ENCODE data around the gene CNTNAP3B.
"Not testable (repeated sequence)": the region's sequence is repeated elsewhere in the genome, so short reads cannot be mapped to it uniquely, and the experiment has no call there.

CNTNAP3B gene

GRCh38 chr9:42020639-42021038 lies 108.6 kb downstream of the CNTNAP3B start:
- H3K27ac Mint-ChIP-seq; H3K4me1 Mint-ChIP-seq; DNase-seq (ENCODE audit: low spot score in 2 of 2); H3K4me3 Mint-ChIP-seq; ATAC-seq; H3K9me3 Mint-ChIP-seq; H3K36me3 Mint-ChIP-seq: not testable (repeated sequence)

DNA sequence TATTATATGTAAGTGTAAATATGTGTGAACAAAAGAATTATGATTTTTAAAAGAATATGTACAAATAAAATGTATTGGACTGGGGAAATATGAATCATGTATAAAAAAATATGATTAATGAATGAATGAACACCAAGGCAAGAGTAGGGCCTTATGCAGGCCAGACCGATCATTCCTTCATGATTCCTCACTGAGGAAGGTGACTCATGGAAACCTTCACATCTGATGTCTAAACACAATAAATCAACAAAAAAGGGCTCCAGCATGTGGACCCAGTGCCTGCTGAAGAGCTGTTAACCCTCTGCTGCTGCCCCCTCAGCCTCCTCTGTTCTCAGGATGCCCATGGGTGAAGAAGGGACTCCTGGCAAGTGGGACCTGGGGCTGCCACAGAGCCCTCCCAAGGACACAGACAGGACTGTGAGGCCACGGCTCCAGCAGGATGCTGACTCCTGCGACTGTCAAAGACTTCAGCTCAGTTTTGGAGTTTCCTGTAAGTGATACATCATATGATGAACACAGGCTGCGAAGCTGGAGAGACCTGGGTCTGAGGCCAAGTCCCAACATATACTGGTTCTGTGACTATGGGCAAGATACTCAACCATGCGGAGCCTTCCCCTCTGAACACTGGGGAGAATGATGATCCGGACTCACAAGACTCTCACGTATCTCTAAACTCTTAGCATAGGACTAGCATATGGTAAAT lies 110.9 kb downstream of the CNTNAP3B start:
- H3K36me3 Mint-ChIP-seq; H3K27ac Mint-ChIP-seq; DNase-seq (ENCODE audit: low spot score in 2 of 2); H3K4me1 Mint-ChIP-seq; H3K9me3 Mint-ChIP-seq; H3K4me3 Mint-ChIP-seq: not testable (repeated sequence)
- peak; percentile 50 for ATAC-seq

- not testable (repeated sequence) for H3K9me3 Mint-ChIP-seq; H3K36me3 Mint-ChIP-seq; DNase-seq (ENCODE audit: low spot score in 2 of 2); H3K4me3 Mint-ChIP-seq; H3K4me1 Mint-ChIP-seq; ATAC-seq; H3K27ac Mint-ChIP-seq
These were observed 114.9 kb downstream of the CNTNAP3B start for GRCh38 chr9:42014317-42014716.

GRCh38 chr9:41991607-41992006 lies 137.6 kb downstream of the CNTNAP3B start:
- not testable (repeated sequence) for H3K36me3 Mint-ChIP-seq

GRCh38 chr9:41980271-41980670 lies 149.0 kb downstream of the CNTNAP3B start:
- not testable (repeated sequence) for H3K4me1 Mint-ChIP-seq; ATAC-seq; H3K27ac Mint-ChIP-seq; H3K9me3 Mint-ChIP-seq; H3K36me3 Mint-ChIP-seq; H3K4me3 Mint-ChIP-seq; DNase-seq (ENCODE audit: low spot score in 2 of 2)

More at GRCh38 chr9:41991607-41992006, 137.6 kb downstream of the CNTNAP3B start:
- H3K4me1 Mint-ChIP-seq; H3K4me3 Mint-ChIP-seq; ATAC-seq; H3K27ac Mint-ChIP-seq; H3K9me3 Mint-ChIP-seq; DNase-seq (ENCODE audit: low spot score in 2 of 2): not testable (repeated sequence)

- H3K36me3 Mint-ChIP-seq; H3K4me1 Mint-ChIP-seq; H3K4me3 Mint-ChIP-seq; H3K9me3 Mint-ChIP-seq; ATAC-seq; H3K27ac Mint-ChIP-seq; DNase-seq (ENCODE audit: low spot score in 2 of 2): not testable (repeated sequence)
These were observed 151.1 kb downstream of the CNTNAP3B start for GRCh38 chr9:41977965-41978600.

DNA sequence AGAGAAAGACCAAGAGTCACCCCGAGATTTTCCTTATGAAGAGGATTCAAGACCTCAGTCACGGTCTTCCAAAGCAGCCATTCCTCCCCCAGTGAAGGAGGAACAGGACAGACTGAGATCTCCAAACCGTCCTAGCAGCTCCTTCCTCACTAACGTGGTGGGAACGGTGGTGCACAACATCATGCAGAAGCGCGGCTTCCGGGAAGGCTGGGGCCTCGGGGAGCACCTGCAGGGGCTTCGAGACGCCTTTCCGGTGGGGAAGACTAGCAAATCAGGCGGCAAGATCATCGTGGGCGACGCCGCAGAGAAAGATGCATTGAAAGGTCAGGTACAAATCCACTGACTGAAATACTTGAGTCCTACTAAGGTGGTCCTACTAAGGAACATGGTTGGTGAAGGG lies 154.3 kb downstream of the CNTNAP3B start:
- not testable (repeated sequence) for H3K27ac Mint-ChIP-seq; H3K9me3 Mint-ChIP-seq; H3K36me3 Mint-ChIP-seq; ATAC-seq; DNase-seq (ENCODE audit: low spot score in 2 of 2); H3K4me3 Mint-ChIP-seq; H3K4me1 Mint-ChIP-seq

DNA sequence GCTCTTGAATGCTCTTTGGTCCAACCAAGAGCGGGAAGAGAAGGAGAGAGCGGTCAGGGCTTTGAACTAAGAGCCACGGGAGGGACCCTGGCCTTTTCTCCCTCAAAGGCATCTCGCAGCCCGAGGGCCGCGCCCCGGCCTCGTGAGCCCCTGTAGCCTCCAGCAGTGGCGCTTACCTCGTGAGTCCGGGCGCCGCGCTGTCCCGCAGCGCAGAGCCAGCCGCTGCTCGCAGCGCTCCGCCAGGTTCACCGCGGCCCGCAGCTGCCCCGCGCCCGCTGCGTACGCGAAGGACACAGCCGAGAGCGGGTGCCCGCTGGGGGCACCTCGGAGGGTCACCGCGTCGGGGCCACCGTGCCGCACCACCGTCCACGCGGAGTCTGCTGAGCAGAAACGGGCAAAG lies 176.2 kb downstream of the CNTNAP3B start:
- peak; percentile 40 for ATAC-seq
- not testable (repeated sequence) for H3K27ac Mint-ChIP-seq; DNase-seq (ENCODE audit: low spot score in 2 of 2); H3K9me3 Mint-ChIP-seq; H3K36me3 Mint-ChIP-seq; H3K4me3 Mint-ChIP-seq; H3K4me1 Mint-ChIP-seq

DNA sequence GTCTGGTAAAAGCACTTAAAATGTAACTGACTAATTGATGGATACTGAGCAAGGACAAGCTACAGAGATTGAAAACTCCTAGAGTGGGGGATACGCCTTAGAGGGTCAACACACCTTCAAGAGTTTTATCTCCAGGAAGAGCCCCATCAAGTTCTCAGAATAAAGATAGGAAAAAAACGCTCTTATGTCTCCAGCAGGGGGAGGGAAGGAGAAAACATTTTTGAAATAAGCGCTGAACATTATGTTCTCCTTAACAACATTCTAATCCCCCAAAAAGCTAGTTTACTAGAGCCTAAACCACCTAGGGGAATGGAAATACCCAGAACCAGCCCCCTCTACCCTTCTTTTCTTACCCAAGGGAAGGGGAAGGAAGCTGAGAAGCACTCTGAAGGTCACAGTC lies 187.5 kb downstream of the CNTNAP3B start:
- H3K4me3 Mint-ChIP-seq; H3K36me3 Mint-ChIP-seq; H3K27ac Mint-ChIP-seq; DNase-seq (ENCODE audit: low spot score in 2 of 2); ATAC-seq; H3K4me1 Mint-ChIP-seq: not testable (repeated sequence)
- H3K9me3 Mint-ChIP-seq: peaks cover 10% of the 10 kb centered on the region

DNA sequence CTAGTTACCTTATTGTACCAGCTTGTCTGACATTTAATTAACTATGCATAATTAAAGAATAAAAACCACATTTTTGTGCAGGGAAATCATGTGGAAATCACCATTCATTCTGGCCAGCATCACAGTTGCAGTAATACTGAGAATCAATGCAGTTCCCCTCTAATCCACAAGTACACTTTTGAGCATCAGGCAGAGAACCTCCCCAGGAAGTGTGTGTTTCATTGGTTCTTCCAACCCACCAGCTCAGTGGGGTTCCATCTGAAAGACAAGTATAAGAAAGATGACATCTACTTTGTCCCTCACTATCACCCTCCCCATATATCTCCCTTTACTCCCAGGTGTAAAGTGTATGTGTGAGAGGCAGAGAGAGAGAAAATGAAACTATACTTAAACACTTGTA lies 191.1 kb downstream of the CNTNAP3B start:
- not testable (repeated sequence) for H3K27ac Mint-ChIP-seq; H3K9me3 Mint-ChIP-seq; H3K4me3 Mint-ChIP-seq; DNase-seq (ENCODE audit: low spot score in 2 of 2); H3K4me1 Mint-ChIP-seq; ATAC-seq; H3K36me3 Mint-ChIP-seq

- H3K4me3 Mint-ChIP-seq; H3K9me3 Mint-ChIP-seq; H3K36me3 Mint-ChIP-seq; H3K27ac Mint-ChIP-seq; DNase-seq (ENCODE audit: low spot score in 2 of 2); H3K4me1 Mint-ChIP-seq: not testable (repeated sequence)
- peak; percentile 39 for ATAC-seq
These were observed 193.5 kb downstream of the CNTNAP3B start for GRCh38 chr9:41935727-41936126.

DNA sequence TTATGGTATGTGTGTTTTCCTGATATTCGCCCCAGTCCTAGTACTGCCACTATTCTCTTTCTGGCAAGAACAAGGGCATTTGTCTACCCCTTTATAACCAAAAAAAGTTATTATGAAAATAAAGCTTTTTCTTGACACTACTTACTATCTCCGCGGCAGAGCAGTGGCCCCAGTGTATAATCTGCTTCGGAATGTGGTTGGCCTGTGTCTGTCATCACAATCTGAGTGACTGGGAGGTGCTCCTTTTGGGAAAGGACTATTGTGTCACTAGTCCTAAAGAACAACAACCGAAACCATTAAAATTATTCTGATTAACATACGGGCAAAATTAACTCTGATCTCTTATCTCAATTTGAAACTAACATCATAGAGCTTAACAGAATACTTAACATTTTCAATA lies 200.1 kb downstream of the CNTNAP3B start:
- not testable (repeated sequence) for H3K4me1 Mint-ChIP-seq, H3K9me3 Mint-ChIP-seq

GRCh38 chr9:41917374-41917773 lies 211.9 kb downstream of the CNTNAP3B start:
- DNase-seq (ENCODE audit: low spot score in 2 of 2); H3K4me3 Mint-ChIP-seq; H3K4me1 Mint-ChIP-seq; ATAC-seq; H3K36me3 Mint-ChIP-seq; H3K27ac Mint-ChIP-seq; H3K9me3 Mint-ChIP-seq: not testable (repeated sequence)

More for the DNA sequence above, 200.1 kb downstream of the CNTNAP3B start:
- not testable (repeated sequence) for DNase-seq (ENCODE audit: low spot score in 2 of 2); H3K27ac Mint-ChIP-seq; H3K36me3 Mint-ChIP-seq; ATAC-seq; H3K4me3 Mint-ChIP-seq

DNA sequence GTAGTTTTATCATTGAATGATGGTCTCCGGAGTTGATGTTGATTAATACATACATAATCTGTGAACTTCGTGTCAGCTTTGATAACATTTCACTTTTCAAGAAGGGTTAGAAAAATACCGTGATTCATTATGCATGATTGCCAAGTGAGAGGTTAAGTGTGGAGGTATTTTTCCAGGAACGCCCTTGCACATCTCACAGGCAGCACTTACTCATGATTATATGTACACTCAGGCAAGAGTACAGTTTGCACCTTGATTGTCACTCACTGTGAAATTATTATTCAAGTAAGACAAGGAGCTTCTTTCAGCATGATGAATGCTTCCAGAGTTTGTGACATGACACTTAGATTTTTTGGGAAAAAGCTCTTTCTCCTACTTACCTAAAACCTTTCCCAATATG lies 223.7 kb downstream of the CNTNAP3B start:
- ATAC-seq; H3K4me1 Mint-ChIP-seq; DNase-seq (ENCODE audit: low spot score in 2 of 2); H3K9me3 Mint-ChIP-seq; H3K4me3 Mint-ChIP-seq; H3K36me3 Mint-ChIP-seq; H3K27ac Mint-ChIP-seq: not testable (repeated sequence)

DNA sequence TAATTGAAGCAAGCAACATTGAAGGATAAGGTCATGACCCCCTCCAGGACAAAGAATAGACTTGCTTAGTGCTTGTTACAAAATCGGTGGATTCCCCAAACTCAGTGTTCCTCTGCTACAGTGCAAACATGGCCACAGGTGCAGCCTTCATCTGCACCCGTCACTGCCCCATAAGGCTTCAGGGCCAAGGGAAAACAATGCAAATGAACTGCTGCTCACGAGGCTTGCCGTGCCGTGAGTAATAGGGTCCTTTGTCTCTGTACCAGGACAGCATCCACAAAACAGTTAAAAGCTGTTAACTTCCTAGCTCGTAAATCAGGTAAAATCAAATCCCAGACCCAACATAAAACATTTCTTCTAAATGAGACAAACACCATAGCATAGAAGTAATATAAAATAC lies 226.5 kb downstream of the CNTNAP3B start:
- H3K4me1 Mint-ChIP-seq; H3K27ac Mint-ChIP-seq; H3K36me3 Mint-ChIP-seq; DNase-seq (ENCODE audit: low spot score in 2 of 2); H3K4me3 Mint-ChIP-seq; ATAC-seq; H3K9me3 Mint-ChIP-seq: not testable (repeated sequence)

DNA sequence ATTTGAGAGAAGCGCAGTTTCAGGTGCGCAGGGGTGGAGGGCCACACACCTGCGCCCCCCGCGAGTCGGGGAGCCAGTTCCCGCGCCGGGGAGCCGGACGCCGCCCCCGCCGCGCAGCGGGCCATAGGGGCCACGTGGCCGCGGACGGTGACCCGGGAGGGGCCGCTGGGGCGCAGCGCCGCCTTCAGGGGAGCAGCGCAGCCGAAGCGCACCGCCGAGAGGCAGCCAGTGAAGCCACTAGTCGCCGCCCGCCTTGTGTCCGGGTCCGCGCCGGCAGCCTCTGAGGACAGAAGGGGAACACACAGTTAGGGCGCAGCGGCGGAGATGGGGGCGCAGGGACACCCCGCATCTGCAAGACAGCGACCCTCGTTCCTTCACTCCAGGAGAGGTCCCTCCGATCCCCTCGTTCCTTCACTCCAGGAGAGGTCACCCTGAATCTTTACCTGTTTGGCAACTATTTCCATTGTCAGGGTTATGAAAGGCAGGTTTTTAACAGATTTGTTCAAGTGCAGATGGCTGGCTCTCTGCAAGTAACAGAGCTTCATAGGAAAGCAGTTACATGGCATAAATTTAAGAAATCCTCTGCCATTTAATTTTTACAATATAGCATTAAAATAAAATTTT lies 230.4 kb downstream of the CNTNAP3B start:
- H3K9me3 Mint-ChIP-seq; H3K36me3 Mint-ChIP-seq; H3K27ac Mint-ChIP-seq; H3K4me3 Mint-ChIP-seq; ATAC-seq; H3K4me1 Mint-ChIP-seq; DNase-seq (ENCODE audit: low spot score in 2 of 2): not testable (repeated sequence)

Measured in stimulated activated effector memory CD8-positive, alpha-beta T cell treated with anti-CD3 and anti-CD28 coated beads, Interleukin-12 subunit alpha, Interleukin-12 subunit beta, amount 100 ng/mL, for 72 hours (primary cell).